Measurements from ENCODE around the gene FKBP6.
"Not testable (repeated sequence)": the region's sequence is repeated elsewhere in the genome, so short reads cannot be mapped to it uniquely, and the experiment has no call there.

FKBP6 gene

DNA sequence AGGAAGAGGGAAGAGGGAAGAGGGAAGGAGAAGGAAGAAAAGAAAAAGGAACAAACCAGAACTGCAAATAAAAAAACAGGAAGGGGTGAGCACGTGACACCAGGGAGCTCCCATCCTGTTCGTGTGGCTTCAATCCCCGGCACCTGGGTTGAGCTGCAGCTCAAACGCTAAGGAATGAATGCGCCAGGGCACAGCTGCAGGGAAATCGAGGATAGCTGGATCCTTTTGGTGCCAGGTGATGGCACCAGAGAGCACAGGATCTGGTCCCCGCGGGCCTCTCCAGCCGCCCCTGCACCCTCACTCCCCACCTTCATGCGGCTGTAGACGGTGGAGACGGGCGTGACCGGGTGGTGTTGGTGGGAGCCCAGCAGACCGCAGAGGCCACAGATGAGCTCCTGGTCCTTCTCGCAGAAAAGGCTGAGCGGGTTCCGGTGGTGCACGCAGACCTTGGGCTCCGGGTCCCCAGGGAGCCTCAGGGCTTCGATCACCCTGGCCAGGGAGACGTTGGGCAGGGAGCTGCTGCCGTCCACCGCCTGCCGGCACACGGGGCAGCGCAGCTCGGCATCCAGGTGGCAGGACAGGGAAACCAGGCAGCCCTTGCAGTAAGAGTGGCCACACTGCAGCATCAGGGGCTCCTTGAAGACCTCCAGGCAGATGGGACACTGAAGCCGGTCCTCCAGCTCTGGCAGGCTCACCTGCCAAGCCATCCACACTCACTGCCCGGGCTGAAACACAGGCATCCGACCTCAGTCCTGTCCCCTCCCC lies 3.7 kb upstream of the FKBP6 start:
- DNase-seq = peak; percentile 75

DNA sequence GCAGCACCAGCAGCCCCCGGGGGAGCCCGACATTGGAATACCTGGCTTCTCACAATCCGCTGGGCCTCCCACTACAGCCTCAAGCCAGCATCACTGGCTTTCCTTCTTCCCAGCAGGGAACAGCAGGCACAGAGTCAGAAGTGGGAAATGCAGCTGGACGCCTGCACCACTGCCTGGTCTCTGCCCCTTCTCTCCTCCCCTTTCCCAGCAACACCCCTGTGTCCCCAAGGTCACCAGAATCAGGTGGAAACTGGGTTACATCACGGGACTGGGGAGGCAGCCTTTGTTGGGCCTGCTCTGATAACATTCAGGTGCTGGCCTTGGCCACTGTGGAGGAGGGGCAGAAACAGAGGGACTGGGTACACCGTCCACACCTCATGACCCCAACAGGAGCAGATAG lies 2.5 kb upstream of the FKBP6 start:
- DNase-seq = not testable (repeated sequence)

DNA sequence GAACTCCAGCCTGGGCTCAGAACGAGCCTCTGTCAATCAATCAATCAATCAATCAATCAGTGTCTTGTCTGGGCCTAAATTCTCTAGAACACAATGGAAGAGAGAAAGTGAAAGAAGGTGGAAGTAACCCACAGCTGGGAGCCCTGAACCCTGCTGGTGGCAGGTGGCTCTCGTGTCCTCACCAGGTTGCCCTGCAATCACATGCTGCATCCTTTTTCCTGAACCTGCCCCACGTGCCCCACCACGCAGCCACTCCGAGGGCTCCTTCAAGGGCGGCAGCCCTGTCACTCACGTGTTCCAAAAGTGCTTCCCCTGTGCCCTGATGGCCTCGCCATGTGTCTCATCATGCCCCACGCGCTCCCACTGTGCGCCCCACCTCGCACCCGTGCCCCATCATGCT lies 512 bp upstream of the FKBP6 start:
- DNase-seq = not testable (repeated sequence)

DNA sequence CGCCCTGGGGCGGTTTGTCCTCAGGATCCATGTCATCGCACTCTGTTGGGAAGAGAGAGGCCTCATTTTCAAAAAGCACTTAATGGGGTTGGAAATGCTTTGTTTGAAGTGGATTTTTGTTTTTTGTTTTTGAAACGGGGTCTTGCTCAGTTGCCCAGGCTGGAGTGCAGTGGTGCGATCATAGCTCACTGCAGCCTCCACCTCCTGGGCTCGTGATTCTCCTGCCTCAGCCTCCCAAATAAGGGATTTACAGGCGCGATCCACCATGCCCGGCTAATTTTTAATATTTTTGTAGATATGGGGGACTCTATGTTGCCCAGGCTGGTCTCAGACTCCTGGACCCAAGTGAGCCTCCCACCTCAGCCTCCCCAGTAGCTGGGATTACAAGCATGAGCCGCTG lies 735 bp downstream of the FKBP6 start:
- DNase-seq = no peak

DNA sequence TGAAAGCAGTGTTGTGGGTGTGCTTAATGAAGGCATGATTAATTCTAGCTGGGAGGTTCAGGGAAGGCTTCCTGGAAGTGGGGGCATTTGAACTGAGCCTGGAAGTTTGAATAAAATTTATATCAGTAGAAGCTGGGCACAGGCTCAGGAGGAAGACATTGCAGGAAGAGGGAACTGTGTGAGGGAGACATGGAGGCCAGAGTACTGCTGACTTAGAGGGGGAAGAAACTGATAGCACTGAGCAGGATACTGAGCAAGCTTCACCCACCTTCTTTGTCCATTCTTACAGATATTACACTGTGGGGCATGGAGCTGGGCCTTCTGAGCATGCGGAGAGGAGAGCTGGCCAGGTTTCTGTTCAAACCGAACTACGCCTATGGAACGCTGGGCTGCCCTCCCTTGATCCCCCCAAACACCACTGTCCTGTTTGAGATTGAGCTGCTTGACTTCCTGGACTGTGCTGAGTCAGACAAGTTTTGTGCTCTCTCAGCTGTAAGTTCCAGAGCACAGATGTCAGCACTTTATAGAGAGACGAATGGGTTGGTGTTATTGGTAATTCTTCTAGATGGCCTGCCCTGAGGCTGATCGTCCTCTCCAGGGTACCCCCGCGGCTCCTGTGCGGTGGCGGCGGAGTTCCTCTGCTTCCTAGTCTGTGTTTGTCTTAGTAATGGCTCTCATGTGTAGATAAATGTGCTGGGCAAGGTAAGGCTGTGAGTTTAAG lies 2.1 kb downstream of the FKBP6 start:
- peak; percentile 17 for DNase-seq

DNA sequence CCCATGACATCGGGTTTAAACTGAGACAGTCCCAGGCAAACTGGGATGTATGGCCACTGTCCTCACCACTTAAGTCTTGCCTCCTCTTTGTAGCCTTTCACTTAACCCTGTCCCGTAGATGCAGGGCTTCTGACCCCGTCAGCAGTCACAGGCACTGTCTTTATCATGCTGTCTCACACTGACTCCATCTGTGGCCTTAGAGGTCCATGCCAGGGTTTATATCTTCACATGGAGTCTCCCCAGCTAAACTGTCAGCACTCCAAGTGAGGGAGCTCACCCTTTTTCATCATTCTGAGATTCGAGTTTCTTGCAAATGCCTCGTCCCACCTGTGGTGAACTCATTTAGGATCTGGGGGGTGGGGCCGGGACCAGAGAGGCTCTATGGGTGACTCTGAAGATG lies 2.8 kb downstream of the FKBP6 start:
- no peak for DNase-seq

DNA sequence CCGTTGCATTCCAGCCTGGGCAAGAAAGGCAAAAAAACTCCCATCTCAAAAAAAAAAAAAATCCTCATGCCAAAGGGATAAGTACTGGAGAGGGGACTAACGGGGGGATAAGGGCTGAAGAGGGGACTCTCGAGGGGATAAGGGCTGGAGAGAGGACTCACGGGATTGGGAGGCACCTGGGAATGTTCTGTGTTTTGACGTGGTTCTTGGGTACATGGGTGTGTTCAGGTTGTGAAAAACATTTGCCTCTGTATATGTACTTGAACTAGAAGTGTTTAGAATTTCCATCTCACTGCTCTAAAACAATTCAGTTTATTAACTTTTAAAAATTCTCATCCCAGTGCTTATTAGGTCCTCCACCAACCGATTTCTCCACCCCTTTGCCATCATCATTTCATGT lies 4.5 kb downstream of the FKBP6 start:
- no peak for DNase-seq

DNA sequence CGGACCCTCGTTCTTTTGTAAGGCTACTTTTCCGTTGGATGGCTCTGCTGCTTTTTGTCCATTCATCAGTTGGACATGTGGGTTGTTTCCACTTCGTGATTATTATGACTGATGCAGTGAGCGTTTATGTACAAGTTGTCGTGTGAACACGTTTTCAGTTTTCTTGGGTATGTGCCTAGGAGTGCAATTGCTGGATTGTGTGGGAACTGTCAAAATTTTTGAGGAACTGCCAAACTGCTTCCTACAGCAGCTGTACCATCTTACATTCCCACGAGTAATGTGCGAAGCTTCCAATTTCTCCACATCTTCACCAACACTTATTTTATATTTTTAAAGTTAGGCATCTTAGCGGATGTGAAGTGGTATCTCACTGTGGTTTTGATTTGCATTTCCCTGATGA lies 10.4 kb downstream of the FKBP6 start:
- no peak for DNase-seq

DNA sequence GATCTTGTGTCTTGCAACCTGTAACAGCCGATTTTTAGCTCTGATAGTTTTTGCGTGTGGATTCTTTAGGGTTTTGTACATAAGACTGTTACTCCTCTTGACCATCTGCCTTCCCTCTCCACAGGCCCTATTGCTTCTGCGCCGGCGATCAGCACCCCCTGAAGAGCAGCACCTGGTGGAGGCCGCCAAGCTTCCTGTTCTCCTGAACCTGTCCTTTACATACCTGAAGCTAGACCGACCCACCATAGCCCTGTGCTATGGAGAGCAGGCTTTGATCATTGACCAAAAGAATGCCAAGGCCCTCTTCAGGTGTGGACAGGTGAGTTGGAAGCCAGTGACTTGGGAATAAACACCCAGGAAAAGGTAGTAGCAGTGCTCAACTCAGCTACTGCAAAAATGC lies 12.6 kb downstream of the FKBP6 start:
- no peak for DNase-seq

DNA sequence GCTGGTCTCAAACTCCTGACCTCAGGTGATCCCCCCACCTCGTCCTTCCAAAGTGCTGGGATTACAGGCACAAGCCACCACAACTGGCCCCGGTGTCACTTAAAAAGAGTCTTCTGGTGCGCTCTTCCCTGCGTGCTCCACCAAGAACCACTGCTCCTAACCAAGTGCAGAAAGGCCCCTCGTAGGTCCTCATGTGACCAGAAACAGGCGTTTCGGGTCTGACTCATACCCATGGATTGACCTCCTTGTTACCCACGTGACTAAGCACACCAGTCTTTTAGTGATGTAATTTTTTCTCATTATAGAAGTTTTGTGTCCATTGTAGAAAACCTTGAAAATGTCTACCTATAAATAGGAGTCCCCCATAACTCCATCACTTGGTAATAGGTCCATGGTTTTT lies 13.9 kb downstream of the FKBP6 start:
- DNase-seq = no peak

DNA sequence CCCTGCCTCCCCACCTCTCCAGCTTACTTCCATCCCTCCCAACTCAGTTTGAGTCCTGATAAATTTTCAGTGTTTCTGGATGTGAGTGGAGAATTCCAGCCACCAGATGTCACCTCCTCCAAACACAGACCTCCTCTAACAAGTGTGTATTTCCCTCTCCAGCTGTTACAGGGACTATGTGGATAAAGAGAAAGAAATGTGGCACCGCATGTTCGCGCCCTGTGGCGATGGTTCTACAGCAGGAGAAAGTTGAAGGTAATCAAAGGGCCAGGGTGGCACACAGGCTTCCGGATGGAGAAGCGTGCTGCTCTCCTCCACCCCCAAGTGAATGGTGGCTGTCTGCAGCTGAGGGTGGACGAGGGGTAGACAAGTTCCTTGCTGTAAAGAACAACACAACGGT lies 14.7 kb downstream of the FKBP6 start:
- DNase-seq = peak; percentile 82

DNA sequence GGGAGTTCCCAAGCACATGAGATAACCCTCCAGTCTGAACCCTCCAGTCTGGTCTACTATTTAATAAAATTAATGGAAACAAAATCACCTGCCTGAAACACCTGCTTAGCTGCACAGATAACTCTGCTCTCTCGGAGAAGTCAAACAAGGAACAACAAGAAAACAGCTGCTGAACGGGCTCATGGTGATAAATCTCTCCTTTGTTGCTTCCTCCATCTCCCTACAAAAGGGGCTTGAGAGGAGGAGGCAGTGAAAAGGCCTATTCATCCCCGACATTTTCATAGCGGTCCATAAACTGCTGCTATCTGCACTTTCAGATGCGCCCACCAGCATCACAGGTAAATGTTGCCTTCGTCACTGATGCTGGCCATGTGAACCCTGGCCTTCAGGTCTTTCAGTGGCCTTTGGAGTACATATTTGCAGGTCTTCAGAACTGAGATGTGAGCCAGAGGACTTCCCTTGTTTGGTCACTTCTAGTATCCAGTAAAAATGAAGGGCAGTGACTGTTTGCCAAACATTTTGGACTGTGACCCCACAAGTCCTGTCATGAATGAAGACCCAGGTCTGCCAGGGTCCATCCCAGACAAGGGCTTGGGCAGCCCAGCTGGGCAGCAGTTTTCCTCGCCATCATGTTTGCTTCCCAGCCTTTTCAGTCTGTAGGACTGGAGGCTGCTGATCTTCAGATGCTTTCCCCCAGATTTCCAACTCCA lies 15.9 kb downstream of the FKBP6 start:
- no peak for DNase-seq

DNA sequence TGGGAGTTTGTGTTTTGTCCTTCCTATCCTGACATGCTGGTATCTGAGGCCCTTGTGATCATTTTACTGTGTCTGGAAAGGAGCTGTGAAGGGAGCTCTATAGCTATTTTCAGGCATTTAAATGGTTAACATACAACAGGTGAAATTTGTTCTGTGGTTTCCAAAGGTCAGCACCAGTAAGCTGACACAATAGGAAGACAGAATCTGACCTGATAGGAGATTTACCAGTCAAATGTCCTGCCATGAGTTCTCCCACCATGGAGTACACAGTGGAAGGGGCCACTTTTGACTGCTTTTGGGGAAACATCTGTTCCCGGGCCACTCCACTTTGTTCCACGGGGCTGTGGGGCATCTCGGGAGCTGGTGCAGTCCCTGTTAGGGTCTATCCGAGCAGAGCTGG lies 17.6 kb downstream of the FKBP6 start:
- no peak for DNase-seq

DNA sequence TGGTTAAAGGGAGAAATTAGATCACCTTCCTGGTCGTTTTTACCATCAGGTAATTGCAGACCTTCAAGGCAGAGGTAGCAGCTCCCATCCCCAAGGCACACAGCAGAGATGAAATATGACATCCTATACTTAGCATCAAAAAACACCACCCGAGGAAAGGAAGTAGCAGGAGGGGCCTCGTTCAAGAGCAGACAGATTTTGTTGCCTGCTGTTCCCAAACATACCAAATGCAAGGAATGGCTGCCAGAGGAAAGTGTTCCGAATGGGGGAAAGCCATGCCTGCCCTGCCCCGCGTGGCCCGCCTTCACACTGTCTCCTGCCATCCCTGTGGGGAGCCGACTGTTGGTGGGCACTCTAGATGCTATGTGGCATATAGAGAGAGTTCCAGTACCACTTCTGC lies 18.0 kb downstream of the FKBP6 start:
- no peak for DNase-seq

DNA sequence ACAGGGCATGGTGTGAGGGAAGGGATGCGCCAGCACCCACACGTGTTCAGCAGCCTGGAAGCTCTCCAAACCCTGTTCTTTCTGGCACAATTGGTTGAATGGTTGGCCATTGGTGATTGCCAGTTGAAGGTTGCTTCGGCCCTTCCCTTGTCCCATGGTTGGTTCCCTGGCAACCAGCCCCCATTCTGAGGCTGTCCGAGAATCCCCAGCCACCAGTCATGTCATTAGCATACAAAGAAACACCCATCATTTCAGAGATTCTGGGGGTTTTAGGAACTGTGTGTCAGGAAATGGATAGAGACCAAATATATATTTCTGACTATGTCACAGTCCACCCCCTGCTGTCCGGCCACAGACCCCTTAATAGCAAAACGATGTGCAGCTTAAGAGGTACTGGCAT lies 21.8 kb downstream of the FKBP6 start:
- no peak for DNase-seq

DNA sequence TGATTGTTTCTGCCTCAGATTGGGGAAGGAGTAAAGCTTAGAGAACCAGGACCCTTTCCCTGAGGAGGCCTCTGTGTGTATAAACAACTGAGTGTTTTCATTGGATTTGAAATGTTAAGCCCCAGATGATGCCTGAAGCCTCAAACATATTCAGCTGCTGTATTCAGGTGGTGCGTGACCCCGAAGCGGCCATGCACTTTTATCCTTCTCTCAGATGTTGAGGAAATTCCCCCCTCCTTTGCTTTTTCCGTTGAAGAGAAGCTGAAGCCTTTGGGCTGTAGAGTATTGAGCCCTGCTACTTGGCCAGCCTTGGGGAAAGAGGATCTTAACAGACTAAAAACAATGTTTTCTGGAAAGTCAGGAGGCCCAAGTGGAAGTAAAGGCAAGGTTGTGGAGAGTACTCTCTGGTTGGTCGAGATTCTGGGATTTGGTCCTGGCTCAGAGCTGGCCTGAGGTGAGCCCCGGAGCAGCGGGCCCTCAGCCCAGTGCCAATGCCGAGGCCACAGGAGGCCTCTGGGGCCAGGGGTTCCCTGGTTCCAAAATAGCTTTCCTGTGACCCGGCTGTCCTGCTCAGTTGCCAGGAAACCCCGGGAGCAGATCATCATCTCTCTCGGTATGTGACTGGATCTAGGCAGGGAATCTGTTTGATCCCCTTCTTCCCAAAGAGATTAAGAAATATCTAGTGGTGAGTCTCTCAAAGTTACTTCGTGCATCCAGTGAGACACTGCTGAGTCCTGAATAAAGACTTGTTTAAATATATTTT lies 22.5 kb downstream of the FKBP6 start:
- peak; percentile 52 for DNase-seq

DNA sequence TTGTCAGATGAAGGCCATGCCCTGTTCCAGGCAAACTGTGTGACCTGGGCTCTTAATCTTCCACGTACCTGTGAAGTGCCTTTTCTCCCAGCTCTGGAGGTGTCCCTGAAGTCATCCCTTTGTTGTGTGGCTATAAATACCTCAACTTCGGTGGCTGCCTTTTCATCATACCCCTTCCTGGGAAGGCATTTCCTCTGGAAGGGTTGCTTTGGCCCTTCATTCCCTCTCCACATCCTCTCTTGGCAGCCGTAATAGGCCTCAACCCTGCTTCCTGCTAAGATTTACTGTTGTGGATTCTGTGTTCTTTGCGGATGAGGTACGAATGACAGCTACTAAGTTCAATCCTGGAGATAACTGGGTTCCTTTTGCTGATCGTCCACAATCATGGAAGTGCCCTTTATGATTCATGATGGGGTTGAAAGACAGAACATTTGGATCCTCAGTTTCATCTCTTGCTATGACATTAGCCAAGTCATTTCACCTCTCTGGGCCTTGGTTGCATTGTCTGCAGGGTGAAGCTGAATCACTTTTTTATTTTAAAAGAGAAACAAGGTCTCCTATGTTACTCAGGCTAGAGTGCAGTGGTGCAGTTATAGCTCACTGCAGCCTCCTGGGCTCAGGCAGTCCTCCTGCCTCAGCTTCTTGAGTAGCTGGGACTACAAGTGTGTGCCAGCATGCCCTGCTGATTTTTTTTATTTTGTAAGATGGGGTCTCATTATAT lies 23.6 kb downstream of the FKBP6 start:
- DNase-seq = no peak

DNA sequence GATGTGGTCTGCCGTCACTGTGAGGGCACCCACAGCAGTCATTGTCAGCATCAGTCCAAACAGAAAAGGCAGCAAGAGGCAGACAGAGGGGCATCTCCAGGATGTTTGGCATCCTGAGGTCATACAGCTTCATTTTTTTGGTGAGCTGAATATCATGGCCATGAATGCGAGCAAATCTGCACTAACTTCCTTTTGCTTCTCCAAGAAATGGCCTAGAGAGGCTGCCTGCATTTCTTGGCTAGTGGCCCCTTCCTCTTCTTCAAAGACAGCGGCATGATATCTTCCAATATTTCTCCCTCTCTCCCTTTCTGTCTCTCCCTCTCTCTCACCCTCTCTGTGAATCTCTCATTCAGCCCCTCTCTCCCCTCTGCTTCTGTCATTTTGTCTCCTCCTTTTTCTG lies 24.8 kb downstream of the FKBP6 start:
- no peak for DNase-seq

DNA sequence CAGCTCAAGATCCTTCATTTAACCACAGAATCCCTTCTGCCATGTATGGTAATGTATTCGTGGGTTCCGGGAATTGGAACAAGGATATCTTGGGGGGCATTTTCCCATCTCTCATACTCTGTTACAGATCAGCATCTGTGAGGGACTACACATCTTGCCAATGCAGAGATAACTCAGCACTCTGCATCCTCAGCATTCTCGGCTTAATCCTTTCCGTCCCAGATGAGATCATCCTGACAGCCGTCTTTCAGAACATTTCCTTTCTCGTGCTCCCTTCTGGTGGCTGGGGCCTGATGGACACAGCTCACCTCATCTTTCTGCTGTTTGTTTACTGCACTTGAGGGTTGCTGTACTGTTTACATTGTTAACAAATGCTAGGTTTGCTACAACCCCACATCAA lies 25.3 kb downstream of the FKBP6 start:
- no peak for DNase-seq

DNA sequence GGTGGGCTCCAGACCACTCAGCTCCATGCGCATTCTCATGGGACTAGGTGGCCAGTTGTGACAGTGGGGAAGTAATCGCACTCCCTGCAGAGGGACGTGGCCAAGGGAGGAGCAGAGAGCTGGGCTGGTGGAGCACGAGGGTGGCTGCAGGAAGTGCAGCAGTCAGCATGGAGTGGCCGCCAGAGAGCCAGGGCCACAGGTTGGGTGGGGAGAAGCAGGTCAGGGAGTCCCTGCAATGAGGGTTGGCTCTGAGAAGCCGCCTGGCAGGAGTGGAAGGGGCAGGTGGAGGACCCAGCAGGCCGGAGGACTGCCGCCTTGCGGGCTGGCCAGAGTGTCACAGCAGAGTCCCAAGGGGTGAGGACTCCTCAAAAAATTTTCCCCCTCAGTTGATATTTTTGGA lies 26.2 kb downstream of the FKBP6 start:
- DNase-seq = no peak

DNA sequence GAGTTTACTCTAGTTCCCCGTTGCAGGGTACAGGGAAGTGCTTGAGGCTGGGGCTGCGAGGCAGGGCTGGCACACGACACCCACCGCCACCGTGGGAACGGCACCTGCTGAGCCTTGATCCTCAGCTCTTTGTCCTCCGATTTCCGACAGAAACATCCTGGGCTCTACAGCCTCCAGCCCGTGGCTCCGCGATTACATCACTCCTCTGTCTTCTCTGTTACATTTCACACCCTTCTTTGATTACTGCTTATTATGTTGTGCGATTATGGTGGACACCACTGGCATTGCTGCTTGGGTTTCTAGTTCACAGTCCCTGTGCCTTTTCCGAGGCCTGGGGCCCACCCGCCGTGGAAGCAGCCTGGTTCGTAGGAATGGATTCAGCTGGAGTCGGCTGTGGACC lies 26.9 kb downstream of the FKBP6 start:
- DNase-seq = no peak

DNA sequence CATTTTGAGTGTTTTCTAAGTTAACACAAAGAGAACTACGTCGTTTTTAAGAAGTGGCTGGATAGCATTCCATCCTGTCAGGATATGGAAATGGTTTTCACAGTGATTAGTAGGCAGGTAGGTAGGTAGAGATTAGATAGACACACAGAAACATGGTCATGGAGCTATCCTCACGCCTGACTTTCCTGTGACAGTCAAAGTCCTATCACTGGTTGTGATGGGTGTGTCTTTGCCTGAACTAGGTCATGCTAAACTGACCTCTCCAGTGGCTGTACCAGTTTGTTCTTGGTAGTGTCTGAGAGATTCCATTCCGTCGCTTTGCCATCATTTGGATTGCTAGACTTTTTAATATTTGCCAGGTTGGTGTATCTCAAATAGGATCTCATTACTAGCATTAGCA lies 28.2 kb downstream of the FKBP6 start:
- no peak for DNase-seq

Measured in eye (tissue), 1 donor.